Gastrocnemius medialis (tissue), 4 donors: Measurements from ENCODE around the gene ALG12.

Experiments used
- POLR2A ChIP-seq, 2 donors: fragments of 450-650 bp; IDR thresholded peaks; one replicate each; pipeline ENCODE4 v1.6.1; 2017; ENCODE audit warnings: antibody characterized with exemption in 2 of 2, mild to moderate bottlenecking in 2 of 2, moderate library complexity in 2 of 2
- TF ChIP-seq, protein P1 (sequence below), 5 experiments: fragments of 450-650 bp in 3 of 5; fragments of 200-600 bp in 2 of 5; sonication (generic) in 2 of 5; IDR thresholded peaks in 4 of 5; conservative IDR thresholded peaks in 1 of 5; 1 replicate in 4 of 5; 2 replicates in 1 of 5; pipeline ENCODE4 v1.5.1; 2016 to 2019; ENCODE audit warnings: antibody characterized with exemption in 5 of 5, mild to moderate bottlenecking in 3 of 5, moderate library complexity in 3 of 5

DNA sequence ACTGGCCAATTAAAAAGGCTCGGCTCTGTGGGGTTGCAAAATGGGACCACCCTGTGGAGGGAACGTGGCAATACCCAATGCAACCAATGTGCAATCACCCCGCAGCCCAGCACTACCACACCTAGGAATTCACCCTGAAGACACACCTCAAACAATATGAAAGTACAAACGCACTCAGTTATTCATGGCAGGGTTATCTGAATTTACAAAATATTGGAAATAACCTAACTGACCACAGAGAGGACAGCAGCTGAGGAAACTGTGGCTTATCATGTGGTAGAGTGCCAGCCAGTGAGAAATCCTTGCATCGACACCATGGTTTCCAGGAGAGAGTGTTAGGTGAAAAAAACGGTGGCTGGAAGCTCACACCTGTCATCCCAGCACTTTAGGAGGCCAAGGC is 18.7 kb downstream of the ALG12 start:
- TF ChIP-seq, protein P1, sequence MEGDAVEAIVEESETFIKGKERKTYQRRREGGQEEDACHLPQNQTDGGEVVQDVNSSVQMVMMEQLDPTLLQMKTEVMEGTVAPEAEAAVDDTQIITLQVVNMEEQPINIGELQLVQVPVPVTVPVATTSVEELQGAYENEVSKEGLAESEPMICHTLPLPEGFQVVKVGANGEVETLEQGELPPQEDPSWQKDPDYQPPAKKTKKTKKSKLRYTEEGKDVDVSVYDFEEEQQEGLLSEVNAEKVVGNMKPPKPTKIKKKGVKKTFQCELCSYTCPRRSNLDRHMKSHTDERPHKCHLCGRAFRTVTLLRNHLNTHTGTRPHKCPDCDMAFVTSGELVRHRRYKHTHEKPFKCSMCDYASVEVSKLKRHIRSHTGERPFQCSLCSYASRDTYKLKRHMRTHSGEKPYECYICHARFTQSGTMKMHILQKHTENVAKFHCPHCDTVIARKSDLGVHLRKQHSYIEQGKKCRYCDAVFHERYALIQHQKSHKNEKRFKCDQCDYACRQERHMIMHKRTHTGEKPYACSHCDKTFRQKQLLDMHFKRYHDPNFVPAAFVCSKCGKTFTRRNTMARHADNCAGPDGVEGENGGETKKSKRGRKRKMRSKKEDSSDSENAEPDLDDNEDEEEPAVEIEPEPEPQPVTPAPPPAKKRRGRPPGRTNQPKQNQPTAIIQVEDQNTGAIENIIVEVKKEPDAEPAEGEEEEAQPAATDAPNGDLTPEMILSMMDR (IDR thresholded peaks at IDR 0.05 in 4 of 5, conservative IDR thresholded peaks at IDR 0.05 in 1 of 5): no peak
- no peak for TF ChIP-seq POLR2A (IDR thresholded peaks at IDR 0.05)
